GM19452 (cell line): Measurements from ENCODE around the gene AGPAT2.

ENCODE experiments used
- ATAC-seq: cut with Tn5 transposase; IDR thresholded peaks from one replicate; pipeline ENCODE4 v1.9.1; 2021; ENCODE audit not compliant: unreplicated experiment

The AGPAT2 gene

GRCh38 chr9:136665111-136665703, 22.1 kb downstream of the AGPAT2 start:
- ATAC-seq: no peak

DNA sequence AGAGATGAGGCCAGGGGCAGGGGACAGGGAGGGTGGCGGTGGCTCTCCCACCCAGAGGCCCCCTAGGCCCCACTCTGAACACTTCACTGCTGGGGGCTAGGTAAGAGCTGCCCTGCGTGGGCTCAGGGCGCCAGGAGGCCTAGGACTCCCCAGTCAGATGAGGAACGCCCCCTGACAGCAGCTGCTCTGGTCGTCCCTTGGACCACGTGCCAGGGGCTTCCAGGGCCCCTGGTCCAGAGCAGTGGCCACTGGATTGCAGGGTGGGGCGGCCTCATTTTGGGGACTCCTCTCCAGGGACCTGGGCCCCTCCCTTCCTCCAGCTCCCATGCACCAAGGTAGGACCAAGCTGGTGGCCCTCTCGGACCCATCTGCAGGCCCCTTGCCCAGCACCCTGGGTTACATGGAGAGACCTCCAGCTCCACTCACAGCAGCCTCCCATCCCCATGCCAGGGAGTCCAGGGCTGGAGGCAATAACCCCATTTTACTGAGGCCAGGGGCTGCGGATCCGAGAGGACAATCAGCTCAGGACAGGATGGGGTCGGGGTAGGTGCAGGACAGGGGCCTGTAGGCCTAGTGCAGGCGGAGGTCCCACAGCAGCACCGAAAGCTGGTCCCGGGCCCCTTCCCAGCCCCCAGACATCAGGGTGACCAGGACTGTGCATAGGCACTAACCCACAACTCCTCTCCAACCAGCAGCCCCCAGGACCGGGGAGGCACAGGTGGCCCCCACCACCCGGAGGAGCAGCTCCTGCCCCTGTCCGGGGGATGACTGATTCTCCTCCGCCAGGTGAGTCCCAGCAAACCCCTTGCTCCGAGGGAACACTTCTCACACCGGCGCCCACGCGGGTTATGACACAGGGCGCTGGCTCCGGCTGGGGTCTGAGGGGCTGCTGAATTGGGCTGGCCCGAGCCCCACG, 23.0 kb downstream of the AGPAT2 start:
- no peak for ATAC-seq

DNA sequence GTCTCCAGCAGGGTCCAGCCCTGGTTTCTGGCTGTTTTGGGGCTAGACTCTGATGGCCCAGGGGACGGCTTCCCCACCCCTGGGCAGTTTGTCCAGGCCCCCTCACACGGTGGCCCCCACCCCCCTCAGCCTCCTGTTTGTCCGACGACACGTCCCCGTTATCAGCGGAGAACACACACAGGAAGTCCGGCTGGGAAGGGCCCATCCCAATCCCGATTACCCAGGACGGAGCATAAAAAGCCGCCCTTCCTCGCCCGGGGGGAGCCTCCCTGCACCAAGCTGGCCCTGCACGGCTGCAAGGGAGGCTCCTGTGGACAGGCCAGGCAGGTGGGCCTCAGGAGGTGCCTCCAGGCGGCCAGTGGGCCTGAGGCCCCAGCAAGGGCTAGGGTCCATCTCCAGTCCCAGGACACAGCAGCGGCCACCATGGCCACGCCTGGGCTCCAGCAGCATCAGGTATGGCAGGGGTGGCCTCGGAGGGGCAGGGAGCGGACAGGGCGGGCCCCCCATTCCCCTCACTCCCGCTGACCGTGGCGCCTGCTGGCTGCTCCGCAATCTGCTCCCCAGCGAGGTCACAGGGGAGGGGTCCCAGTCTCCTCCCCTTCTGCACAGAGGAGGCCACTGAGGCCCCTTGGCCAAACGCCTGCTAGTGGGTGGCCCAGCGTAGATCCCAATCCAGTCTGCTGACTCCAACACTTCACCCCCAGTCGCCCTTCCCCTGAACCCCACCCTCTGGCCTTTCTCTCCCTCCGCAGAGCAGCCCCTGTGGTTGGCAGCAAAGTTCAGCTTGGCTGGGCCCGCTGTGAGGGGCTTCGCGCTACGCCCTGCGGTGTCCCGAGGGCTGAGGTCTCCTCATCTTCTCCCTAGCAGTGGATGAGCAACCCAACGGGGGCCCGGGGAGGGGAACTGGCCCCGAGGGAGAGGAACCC, 24.3 kb downstream of the AGPAT2 start, which contains the start of gene EGFL7:
TSS of gene EGFL7 (plus strand) at position 261 of the 926 bp plus-strand sequence. CDS start 5,367 bp downstream, outside the sequence.
- no peak for ATAC-seq

DNA sequence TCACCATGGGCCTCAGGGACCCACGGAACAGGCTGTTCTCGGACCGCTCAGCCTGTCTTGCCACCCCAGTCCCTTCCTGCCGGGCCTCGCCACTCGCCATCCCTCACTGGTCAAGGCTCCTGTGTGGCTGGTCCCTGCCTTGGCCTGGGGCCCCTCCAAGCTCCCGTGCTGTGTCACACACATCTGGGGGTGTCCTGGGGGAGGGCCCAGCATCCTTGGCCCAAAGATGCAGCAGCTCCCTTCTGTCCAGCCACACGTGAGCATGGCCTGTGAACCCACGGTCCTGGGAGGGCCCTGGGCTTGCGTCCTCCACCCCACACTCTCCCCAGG, 25.0 kb downstream of the AGPAT2 start:
- no peak for ATAC-seq

- ATAC-seq: no peak
Measured at GRCh38 chr9:136661641-136662325, 25.5 kb downstream of the AGPAT2 start.

DNA sequence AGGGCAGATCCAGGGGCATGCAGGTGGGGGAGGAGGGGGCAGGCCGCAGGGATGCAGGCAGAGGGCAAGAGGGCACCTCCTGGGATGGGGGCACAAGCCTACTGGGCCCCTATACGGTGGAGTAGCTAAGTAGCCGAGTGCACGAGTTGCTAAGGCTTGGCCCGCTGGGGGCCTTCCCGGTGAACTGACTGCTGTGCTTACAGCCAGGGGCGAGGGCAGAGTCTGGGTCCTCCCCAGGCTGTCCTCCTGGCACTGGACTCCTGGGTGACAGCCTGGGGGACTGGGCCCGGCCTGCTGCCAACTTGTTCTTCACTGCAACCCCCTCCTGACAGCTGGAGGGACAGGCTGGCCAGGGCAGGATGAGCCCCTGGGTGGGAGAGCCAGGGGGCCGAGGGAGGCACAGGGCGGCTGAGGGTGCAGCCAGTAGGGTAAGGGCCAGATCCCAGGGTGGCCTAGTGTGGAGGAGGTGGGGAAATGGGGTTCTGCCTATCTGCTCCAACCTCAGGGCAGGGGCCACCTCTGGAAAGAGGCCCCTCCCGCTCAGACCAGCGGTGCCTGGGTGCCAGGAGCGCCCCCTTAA, 26.2 kb downstream of the AGPAT2 start:
- no peak for ATAC-seq

GRCh38 chr9:136659861-136660784, 27.1 kb downstream of the AGPAT2 start:
- no peak for ATAC-seq

DNA sequence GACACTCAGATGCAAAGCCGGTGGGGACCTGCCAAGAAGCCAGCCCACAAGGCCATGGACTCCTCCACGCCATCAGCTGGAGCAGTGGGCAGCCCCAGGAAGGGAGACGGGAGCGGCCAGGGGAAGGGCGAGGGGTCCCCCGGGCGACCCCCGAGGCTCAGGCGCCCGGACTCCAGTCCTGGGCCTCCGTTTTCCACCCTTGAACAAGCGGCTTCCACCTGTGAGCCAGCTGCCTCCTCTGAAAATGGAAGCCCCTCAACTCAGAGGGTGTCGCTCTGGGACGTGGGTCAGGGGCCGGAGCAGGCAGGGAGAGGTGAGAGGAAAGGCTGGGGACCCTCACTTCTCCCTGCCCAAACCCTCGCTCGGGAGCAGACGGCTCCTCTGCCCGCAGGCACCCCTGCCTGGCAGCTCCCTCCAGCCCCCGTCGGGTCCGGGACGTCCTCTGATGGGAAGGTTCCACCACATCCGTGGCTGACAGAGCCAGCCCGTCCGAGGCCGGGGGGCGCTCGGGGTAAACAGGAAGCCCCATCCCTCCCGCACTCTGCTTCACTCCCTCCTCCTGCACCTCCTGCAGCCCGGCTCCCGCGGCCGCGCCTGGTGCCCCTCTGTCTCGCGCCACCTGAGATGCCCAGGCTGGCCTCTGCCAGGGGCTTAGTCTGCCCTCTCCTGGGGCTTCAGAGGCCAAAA, 28.3 kb downstream of the AGPAT2 start:
- ATAC-seq: no peak

DNA sequence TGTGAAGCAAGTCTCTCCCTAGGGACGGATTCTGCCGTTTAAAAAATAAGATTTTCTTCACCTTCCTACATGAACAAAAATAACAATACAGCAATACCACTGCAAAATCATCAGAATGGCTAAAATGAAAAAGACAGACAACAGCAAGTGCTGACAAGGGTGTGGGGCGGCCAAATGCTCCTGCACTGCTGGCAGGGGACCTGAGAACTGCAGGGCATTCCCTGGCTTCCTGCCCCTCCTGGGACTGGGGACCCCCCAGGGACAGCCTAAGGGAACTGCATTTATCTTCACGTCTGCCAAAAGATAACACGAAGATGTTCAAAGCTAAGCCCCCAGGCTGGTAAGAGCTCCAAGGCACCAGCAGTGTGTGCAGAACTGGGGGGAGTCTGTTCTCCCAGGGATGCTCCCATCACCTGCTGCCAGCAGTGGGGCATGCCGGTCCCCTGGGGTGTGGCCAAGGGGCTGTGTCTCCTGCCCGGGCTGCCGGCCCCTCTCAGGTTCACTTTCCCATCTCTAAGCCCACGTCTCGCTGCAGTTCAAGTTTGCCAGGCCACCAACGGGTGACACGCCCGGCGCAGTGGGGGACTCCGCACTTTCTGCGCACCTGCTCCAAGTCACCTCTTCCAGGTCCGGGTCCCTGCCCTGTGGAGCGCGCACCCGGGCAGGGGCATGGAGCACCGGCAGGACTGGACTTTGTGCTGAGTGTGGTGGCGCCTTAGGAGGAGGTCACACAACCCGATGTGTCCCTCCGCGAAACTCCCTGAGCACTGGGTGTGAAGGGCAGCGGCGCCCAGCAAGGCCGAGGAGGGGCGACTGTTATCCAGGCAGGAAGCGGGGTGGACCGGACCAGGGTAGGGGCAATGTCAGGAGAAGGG, 29.0 kb downstream of the AGPAT2 start:
- ATAC-seq: no peak

- ATAC-seq: no peak
Measured at GRCh38 chr9:136656795-136657611, 30.3 kb downstream of the AGPAT2 start.

GRCh38 chr9:136656183-136656738, 31.0 kb downstream of the AGPAT2 start:
- ATAC-seq: no peak

- no peak for ATAC-seq
Measured at GRCh38 chr9:136655536-136656182, 31.6 kb downstream of the AGPAT2 start.

DNA sequence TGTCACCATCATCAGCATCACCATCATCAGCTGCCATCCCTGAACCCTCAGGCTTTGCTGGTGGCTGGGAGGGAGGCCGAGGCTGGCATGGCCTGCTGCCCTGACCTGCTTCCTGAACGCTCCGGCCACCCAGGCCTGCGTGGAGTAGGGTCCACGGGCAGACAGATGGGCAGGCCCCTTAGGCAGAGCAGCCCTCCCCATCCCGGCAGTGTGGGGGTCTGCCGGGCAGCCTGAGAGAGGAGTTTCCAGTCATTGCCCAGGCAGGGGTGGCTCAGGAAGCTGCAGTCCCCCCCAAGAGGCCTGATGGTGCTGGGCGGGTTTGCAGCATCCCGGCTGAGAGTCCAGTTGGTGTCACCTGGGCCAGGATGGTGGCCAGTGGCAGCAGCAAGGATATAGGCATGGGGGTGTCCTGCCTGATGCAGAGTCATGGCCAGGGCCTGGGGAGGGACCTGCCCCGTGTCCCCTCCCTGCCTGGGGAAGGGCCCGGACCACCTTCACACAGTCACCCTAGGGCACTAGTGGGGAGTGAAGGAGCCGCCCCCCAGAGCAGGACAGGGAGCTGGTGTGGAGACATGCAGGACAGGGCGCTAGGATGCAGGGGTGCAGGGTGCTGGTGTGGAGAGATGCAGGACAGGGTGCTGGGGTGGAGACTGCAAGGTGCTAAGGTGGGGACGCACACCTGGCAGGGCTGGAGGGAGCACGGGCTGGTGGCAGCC, 32.3 kb downstream of the AGPAT2 start:
- ATAC-seq: no peak

GRCh38 chr9:136653323-136654079, 33.8 kb downstream of the AGPAT2 start:
- ATAC-seq: no peak

DNA sequence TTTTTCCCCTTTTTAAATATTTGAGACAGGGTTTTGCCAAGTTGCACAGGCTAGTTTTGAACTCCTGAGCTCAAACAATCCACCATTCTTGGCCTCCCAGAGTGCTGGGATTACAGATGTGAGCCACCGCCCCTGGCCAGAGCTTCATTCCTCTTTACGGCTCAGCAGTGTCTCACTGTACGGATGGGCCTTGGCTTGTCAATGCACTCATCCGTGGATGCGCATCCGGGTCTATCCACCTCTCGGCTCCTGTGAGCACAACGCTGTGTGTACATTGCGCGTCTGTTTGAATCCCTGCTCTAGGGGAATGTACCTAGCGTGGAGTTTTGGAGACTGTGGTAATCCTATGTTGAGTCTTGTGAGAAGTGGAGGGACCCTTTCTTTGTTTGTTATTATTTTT, 35.4 kb downstream of the AGPAT2 start:
- ATAC-seq: no peak
